Activated CD4-positive, alpha-beta T cell treated with anti-CD3 and anti-CD28 coated beads for 1 hour (primary cell): ENCODE results near the gene PINK1.

Source experiments
- DNase-seq: peaks from one replicate; pipeline ENCODE4 v3.0.0-alpha.2; 2020

PINK1 gene

GRCh38 chr1:20611652-20612051, 21.6 kb upstream of the PINK1 start:
- no peak for DNase-seq

- DNase-seq: no peak
Measured at GRCh38 chr1:20612221-20612746, 21.0 kb upstream of the PINK1 start.

GRCh38 chr1:20614131-20614579, 19.1 kb upstream of the PINK1 start:
- no peak for DNase-seq

- no peak for DNase-seq
Measured at GRCh38 chr1:20615946-20616846, 17.1 kb upstream of the PINK1 start.

GRCh38 chr1:20616847-20617487, 16.3 kb upstream of the PINK1 start:
- no peak for DNase-seq

GRCh38 chr1:20618550-20618949, 14.7 kb upstream of the PINK1 start:
- no peak for DNase-seq

GRCh38 chr1:20619999-20620398, 13.3 kb upstream of the PINK1 start:
- DNase-seq: no peak

GRCh38 chr1:20621012-20621411, 12.2 kb upstream of the PINK1 start:
- no peak for DNase-seq

GRCh38 chr1:20624709-20625108, 8.5 kb upstream of the PINK1 start:
- no peak for DNase-seq

- DNase-seq: no peak
Measured at GRCh38 chr1:20625176-20626097, 7.8 kb upstream of the PINK1 start.

- DNase-seq: no peak
Measured at GRCh38 chr1:20626098-20626427, 7.2 kb upstream of the PINK1 start.

GRCh38 chr1:20626524-20626923, 6.7 kb upstream of the PINK1 start:
- no peak for DNase-seq

GRCh38 chr1:20630729-20631128, 2.5 kb upstream of the PINK1 start:
- DNase-seq: no peak

- DNase-seq: no peak
Measured at GRCh38 chr1:20632386-20632785, 872 bp upstream of the PINK1 start.

- DNase-seq: no peak
Measured at GRCh38 chr1:20634065-20634593, 871 bp downstream of the PINK1 start.

GRCh38 chr1:20634594-20635084, 1.4 kb downstream of the PINK1 start:
- no peak for DNase-seq

- DNase-seq: no peak
Measured at GRCh38 chr1:20636785-20637347, 3.6 kb downstream of the PINK1 start.

- DNase-seq: peak; percentile 21
Measured at GRCh38 chr1:20640183-20640597, 6.9 kb downstream of the PINK1 start.

- no peak for DNase-seq
Measured at GRCh38 chr1:20641975-20642374, 8.7 kb downstream of the PINK1 start.

- no peak for DNase-seq
Measured at GRCh38 chr1:20643080-20643479, 9.8 kb downstream of the PINK1 start.

- DNase-seq: no peak
Measured at GRCh38 chr1:20644416-20644815, 11.2 kb downstream of the PINK1 start.

- DNase-seq: no peak
Measured at GRCh38 chr1:20645414-20645813, 12.2 kb downstream of the PINK1 start.
